Hematopoietic multipotent progenitor cell treated with erythropoietin and hydrocortisone succinate and interleukin-3 and kit ligand, for 8 days (in vitro differentiated cells): ENCODE measurements around the gene CEP250.
"Not testable (repeated sequence)": the region's sequence is repeated elsewhere in the genome, so short reads cannot be mapped to it uniquely, and the experiment has no call there.

Source experiments
- DNase-seq: peaks from one replicate; pipeline ENCODE4 v3.0.0-alpha.2; 2015

Gene CEP250

DNA sequence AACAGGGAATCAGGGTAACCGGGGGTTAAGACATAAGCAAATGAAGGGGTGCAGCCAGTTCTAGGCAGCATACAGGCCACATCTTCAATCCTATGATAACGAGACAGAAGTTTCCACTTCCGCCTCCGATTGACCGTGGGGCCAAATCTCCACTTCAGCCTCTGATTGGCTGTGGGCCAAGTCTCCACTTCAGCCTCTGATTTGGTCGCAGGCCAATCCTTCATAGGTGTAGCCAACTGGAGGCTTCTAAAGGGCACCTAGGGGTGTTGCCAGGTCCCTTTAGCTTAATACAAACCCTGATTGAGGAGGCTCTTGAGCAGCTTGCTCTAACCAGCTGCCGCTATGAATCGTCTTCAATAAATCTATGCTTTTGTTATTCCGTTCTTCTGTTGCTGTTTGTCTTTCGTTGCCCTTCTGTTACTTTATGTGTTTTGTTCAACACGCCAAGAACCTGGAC is 84.4 kb downstream of the CEP250 start:
- DNase-seq: peak; percentile 78

DNA sequence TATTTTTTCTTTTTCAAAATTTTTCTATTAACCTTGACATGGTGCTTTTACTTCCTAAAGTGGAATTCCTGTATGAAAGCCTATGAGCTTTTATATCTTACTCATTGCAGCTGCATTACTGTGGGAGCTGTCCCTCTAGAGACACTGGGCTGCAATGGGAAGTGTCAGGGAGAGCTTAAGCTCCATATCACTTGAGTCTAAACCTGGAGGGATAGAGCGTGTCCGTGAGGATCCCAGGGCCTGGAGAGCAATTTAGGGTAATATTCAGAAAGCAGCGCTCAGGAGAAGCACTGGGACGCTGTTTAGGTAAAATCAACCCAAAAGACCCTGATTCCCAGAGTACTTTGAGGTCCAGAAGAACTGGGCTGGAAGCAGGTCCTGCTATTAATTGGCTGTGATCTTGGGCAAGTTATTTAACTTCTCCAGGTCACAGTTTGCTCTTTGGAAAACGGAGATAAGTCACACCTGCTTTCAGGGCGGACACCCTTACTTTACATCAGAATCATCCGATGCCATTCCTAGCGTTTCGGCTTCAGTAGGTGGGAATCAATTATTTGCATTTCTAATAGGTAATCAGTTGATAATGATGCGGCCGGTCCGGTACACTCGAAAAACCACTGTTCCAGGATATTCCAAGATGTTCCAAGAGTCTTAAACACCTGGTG is 85.9 kb downstream of the CEP250 start:
- no peak for DNase-seq

DNA sequence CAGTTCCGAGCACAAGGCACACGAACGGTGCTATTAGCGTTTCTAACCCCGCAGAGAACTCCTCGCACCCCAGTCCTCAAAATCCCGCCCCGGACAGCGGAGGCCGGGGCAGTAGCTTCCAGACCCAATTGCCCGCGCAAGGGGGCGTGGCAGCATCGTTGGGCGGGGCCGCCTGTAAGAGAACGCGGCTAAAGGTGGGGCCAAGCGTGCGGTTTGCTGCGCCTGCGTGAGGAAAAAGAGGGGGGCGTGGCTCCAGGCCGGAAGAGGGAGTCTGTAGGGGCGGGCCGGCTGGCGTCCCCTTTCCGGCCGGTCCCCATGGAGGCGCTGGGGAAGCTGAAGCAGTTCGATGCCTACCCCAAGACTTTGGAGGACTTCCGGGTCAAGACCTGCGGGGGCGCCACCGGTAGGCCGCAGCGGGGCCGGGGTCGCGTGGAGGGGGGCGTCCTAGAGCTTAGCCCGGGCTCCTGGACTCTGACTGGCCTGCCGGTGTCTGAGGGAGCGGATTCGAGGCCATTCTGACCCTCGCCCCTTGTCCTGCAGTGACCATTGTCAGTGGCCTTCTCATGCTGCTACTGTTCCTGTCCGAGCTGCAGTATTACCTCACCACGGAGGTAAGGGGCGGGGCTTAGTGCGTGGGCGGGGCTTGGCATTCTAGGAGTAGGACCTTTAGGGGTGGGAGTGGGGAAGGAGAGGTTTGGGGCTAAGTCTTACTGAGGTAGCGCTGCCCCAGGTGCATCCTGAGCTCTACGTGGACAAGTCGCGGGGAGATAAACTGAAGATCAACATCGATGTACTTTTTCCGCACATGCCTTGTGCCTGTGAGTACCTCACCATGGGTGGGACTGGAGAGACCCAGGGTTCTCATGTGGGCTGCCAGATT is 86.6 kb downstream of the CEP250 start, which contains the start of gene ERGIC3:
ERGIC3 (plus strand) TSS at position 296 of the 880 bp plus-strand sequence; CDS start at position 316, 20 bp downstream.
- peak; percentile 96 for DNase-seq

DNA sequence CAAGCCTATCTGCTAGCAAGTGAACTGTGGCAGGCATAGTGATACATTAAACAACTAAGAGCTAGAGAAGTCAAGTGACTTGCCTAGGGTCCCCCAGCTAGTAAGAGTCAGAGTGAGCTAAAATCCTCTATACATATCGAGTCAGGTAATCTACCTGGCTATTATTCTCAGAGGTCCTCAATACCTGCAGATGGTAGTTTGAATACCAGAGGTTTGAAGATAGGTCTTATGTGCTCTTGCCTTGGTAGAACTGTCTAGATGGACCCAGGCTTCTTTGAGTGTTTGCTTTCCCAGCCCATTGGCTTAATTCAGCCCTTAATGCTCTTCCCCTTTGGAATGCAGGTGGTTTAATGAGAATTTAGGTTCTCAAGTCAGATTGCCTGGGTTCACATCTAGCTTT is 87.6 kb downstream of the CEP250 start:
- no peak for DNase-seq

- no peak for DNase-seq
Observed at GRCh38 chr20:35544436-35544835, 89.0 kb downstream of the CEP250 start.

DNA sequence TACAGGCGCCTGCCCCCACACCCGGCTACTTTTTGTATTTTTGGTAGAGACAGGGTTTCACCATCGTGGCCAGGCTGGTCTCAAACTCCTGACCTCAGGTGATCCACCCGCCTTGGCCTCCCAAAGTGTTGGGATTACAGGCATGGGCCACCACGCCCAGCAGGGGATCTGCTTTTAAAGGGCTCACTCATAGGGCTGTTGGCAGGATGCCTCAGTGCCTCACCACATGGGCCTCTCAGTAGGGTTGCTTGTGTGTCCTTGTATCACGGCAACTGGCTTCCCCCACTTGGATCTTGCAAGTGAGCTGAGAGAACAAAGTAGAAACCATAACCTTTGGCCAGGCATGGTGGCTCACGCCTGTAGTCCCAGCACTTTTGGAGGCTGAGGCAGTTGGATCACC is 89.5 kb downstream of the CEP250 start:
- DNase-seq: peak; percentile 56

- no peak for DNase-seq
Observed at GRCh38 chr20:35546127-35546526, 90.7 kb downstream of the CEP250 start.

GRCh38 chr20:35547329-35547728 is 91.9 kb downstream of the CEP250 start:
- no peak for DNase-seq

DNA sequence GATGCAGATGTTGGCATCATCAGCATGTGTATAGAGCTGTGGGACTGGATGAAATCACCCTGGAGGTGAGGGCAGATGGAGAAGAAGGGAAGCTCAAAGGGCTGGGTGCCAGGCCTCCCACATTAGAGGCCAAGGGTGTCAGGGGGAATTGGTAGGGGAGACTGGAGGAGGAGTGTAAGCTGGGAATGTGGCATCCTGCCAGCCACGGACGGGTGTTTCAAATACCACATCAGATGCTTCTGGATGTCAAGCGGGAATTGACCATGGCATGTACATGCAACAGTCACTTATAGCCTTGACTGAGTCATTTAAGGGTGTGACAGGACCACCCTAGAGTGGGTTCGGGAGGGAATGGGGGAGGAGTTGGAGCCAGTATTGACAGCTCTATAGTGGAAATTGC is 96.1 kb downstream of the CEP250 start:
- DNase-seq: no peak

DNA sequence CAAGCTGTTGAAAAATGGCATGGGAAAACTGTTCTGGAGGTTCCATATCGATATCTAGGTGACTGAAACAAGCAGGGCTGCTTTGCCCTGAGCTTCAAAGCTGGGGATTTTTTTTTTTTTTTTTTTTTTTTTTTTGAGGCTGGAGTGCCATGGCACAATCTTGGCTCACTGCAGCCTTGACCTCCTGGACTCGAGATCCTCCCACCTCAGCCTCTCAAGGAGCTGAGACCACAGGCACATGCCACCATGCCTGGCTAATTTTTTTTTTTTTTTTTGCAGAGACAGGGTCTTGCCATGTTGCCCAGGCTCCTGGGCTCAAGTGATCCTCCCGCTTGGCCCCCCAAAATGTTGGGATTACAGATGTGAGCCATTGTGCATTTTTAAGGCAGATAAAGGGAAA is 97.5 kb downstream of the CEP250 start:
- no peak for DNase-seq

GRCh38 chr20:35555461-35555860 is 100.1 kb downstream of the CEP250 start:
- not testable (repeated sequence) for DNase-seq

- DNase-seq: no peak
Observed at GRCh38 chr20:35555951-35556645, 100.7 kb downstream of the CEP250 start.

DNA sequence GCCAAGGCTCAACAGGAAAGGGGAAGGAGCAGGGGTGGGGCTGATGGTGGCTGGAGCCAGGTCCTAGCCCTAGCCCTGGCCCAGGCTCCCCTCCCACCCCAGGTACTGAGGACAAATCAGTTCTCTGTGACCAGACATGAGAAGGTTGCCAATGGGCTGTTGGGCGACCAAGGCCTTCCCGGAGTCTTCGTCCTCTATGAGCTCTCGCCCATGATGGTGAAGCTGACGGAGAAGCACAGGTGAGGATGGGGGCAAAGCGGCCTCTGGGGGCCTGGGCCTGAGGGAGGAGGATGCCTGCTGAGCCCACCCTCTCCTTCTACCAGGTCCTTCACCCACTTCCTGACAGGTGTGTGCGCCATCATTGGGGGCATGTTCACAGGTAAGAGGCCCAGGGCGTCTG is 101.5 kb downstream of the CEP250 start:
- DNase-seq: no peak

- no peak for DNase-seq
Observed at GRCh38 chr20:35558451-35558850, 103.1 kb downstream of the CEP250 start.

- no peak for DNase-seq
Observed at GRCh38 chr20:35559042-35559693, 103.8 kb downstream of the CEP250 start.

- DNase-seq: no peak
Observed at GRCh38 chr20:35560105-35560511, 104.7 kb downstream of the CEP250 start.

DNA sequence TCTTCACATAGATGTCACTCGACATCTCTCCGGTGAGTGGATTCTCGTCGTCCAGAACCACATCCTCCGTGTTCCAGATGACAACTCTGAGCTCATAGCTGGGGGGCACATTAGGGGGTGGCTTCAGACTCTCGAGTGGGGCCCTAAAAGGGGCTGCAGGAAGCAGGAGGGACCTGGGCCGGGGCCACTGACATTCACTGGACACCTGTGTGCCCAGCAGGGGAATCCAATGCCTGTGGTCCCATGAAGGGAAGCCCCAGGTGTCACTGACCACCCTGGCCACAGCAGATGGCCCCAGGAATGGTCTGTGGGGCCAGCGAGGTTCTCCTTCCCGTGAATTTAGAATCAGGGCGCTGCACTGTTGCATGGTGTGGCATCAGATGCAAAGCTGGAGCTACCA is 105.1 kb downstream of the CEP250 start:
- no peak for DNase-seq

- DNase-seq: peak; percentile 54
Observed at GRCh38 chr20:35561268-35561667, 105.9 kb downstream of the CEP250 start.

DNA sequence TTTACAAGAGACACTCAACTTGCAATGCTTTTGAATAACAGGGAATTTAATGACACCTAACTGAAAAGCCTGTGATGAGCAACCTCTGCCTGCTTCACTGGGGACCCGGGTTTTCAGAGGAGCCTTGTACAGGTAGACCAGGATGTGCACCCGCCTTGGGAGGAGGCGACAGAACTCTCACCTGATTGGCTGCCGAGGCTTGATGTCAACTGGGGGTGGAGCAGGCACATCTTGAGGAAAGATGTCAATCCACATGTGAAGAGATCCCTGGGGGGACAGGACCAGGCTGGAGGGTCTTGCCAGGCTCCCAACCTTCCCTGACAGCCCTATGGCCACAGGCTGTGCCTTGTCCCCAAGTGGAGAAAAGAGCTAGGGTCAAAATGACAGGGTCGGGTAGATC is 106.3 kb downstream of the CEP250 start:
- DNase-seq: no peak

DNA sequence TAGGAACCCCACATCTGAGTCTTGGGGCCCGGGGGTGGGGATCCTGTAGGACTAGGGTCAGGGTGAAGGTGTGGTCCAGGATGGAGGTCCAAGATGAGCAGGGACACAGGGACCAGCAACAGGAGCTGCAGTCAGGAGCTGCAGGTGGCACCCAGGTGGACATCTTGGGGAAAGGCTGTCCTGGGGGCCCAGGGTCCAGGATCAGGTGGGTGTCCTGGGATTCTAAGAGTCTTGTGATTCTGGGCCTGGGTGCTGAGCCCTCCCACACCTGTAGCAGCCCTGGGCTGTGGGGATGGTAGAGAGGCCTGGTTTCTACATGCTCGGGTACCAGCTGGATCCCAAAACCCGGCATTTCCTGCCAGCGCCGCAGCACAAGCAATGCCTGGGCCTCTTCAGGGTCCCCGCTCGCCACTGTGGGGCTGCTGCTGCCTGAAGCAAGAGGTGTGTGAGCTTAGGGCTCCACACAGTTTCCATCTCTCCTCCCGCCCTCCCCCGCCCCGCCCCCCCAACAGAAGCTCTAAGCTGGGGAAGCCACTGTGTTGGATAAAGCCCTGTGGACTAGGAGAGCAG is 107.2 kb downstream of the CEP250 start:
- DNase-seq: no peak

GRCh38 chr20:35563834-35564233 is 108.4 kb downstream of the CEP250 start:
- no peak for DNase-seq

DNA sequence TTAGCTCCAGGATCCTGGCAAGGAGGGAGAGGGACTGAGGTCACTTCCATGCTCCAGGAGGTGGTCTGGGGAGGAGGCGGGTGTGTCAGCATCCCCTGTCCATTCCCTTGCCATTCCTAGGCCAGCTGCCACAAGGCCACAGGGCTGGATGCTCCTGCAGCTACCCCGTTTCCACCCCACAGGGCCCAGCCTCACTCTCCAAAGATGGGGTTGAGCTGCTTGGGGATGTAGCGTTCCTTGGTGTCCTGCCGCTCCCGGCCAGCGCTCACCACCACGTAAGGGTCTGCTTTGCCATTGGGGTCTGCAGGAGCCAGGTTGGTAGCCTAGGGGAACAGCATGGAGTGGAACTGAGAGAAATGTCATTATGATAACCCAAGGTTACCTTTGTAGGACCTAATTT is 109.5 kb downstream of the CEP250 start:
- no peak for DNase-seq

DNA sequence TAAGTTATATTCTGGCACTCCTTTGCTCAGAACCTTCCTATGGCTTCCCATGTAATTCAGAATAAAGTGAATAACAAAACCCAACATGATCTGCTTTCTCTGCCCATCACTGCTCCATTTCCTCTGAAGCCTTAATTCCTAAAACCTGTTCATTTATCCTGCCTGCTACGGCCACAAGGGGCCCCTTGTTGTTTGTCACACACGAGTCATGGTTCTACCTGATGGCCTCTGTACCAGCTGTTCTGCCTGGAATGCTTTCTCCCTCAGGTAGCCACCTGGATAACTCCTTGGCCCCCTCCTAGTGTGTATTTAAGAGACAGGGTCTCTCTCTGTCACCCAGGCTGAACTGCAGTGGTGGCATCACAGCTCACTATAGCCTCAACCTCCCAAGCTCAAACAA is 113.2 kb downstream of the CEP250 start:
- peak; percentile 49 for DNase-seq
